ENCODE data around the gene SBF2.

- TF ChIP-seq CTCF (IDR thresholded peaks at IDR 0.05; ENCODE audit: low read depth, low read length): no peak
- TF ChIP-seq EZH2phosphoT487 (IDR thresholded peaks at IDR 0.05; ENCODE audit: low read depth): no peak
Measured at GRCh38 chr11:10066441-10066840, 227.6 kb downstream of the SBF2 start.
